ENCODE data around the gene MPLKIP. TPM values are rescaled to one million over a fixed set of nuclear protein-coding genes. Genes with fewer than 3 reads are reported as not detected.
A peak's percentile ranks its signal among the peaks of the same experiment; 100 is the strongest.
"Not testable (repeated sequence)": the region's sequence is repeated elsewhere in the genome, so short reads cannot be mapped to it uniquely, and the experiment has no call there.

MPLKIP gene
- total RNA-seq, 1 donor from 2014 or later: 32.0 TPM

DNA sequence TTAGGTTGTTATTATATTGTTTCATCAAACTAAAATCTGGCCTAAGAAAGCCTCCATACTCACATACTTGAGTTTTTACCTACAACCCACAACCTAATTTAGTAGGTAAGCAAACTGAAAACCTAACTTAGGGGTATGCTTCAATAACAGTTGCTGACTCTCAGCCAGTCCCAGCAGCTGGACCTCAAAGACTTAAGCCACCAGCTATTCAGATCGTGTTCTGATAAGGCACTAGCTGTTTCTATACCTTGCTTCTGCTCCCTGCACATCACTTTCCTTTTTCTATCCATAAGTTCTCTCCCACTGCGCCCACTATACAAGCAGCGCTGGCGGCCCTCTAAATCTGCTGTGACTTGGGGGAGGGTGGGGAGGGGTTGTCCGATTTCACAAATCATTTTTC is 42.6 kb upstream of the MPLKIP start:
- no peak overlapping the region for H2AFZ ChIP-seq (ENCODE audit: low read depth, low read length)
- no peak for TF ChIP-seq EZH2 (IDR thresholded peaks at IDR 0.05; ENCODE audit: insufficient read depth, low read length)
- TF ChIP-seq, protein P1, sequence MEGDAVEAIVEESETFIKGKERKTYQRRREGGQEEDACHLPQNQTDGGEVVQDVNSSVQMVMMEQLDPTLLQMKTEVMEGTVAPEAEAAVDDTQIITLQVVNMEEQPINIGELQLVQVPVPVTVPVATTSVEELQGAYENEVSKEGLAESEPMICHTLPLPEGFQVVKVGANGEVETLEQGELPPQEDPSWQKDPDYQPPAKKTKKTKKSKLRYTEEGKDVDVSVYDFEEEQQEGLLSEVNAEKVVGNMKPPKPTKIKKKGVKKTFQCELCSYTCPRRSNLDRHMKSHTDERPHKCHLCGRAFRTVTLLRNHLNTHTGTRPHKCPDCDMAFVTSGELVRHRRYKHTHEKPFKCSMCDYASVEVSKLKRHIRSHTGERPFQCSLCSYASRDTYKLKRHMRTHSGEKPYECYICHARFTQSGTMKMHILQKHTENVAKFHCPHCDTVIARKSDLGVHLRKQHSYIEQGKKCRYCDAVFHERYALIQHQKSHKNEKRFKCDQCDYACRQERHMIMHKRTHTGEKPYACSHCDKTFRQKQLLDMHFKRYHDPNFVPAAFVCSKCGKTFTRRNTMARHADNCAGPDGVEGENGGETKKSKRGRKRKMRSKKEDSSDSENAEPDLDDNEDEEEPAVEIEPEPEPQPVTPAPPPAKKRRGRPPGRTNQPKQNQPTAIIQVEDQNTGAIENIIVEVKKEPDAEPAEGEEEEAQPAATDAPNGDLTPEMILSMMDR (IDR thresholded peaks at IDR 0.05; ENCODE audit: insufficient read depth, low read depth, low read length): no peak
- DNase-seq (ENCODE audit: low read depth): no peak
- no peaks in the 10 kb centered on the region for H3K27me3 Mint-ChIP-seq (ENCODE audit: low read depth, unreplicated experiment)
- H3K4me3 Mint-ChIP-seq (ENCODE audit: unreplicated experiment): no peak overlapping the region
- H3K9ac ChIP-seq (ENCODE audit: low read length): no peak overlapping the region
- no peak for FAIRE-seq
- no peaks in the 10 kb centered on the region for H3K36me3 Mint-ChIP-seq (ENCODE audit: low read depth, unreplicated experiment)
- no peaks in the 10 kb centered on the region for H3K79me2 ChIP-seq (ENCODE audit: insufficient read depth, low read length)
- no peak overlapping the region for H3K4me2 ChIP-seq (ENCODE audit: low read length)
- H3K9me3 Mint-ChIP-seq (ENCODE audit: unreplicated experiment): no peaks in the 10 kb centered on the region
- H3K9me3 ChIP-seq (ENCODE audit: insufficient read depth, low read depth, low read length): no peaks in the 10 kb centered on the region
- H3K4me1 ChIP-seq (ENCODE audit: insufficient read depth, low read length): peaks cover 3% of the 10 kb centered on the region
- no peaks in the 10 kb centered on the region for H4K20me1 ChIP-seq (ENCODE audit: insufficient read depth, low read length)
- no peak overlapping the region for H3K27ac Mint-ChIP-seq (ENCODE audit: unreplicated experiment)
- H3K4me3 ChIP-seq (ENCODE audit: insufficient read depth, low read depth, low read length): no peak overlapping the region
- H3K27ac ChIP-seq (ENCODE audit: low read depth, low read length): no peak overlapping the region
- H3K4me1 Mint-ChIP-seq (ENCODE audit: low read depth, unreplicated experiment): no peaks in the 10 kb centered on the region
- no peaks in the 10 kb centered on the region for H3K27me3 ChIP-seq (ENCODE audit: insufficient read depth, low read length)
- no peaks in the 10 kb centered on the region for H3K36me3 ChIP-seq (ENCODE audit: insufficient read depth, low read length)

DNA sequence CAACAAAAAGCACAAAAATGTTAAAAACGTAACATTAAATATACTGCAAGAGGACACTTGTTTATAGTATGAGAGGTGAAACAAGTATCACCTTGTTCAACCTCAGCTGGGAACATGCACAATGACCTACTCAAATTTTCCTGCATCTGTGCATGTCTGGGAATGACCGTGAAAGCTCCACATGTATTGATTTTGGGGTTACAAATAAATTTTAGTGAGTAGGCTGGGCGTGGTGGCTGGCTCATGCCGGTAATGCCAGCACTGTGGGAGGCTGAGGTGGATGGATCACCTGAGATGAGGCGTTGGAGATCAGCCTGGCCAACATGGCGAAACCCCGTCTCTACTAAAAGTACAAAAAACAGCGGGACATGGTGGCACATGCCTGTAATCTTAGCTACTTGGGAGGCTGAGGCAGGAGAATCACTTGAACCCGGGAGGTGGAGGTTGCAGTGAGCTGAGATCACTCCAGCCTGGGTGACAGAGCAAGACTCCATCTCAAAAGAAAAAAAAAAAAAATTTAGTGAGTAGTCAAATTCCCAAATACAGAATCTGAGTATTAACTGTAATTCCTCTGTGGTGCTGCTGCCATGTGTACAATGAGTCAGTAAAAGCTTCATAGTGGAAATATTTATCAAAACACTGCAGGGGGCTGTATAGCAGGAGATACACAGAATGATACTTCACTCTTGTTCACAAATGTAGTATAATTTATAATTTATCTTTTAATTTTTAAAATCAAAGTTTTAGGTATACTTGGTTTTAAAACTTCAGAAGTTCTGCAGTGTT is 41.5 kb upstream of the MPLKIP start:
- H3K36me3 ChIP-seq (ENCODE audit: insufficient read depth, low read length): no peaks in the 10 kb centered on the region
- no peak overlapping the region for H3K4me2 ChIP-seq (ENCODE audit: low read length)
- H3K79me2 ChIP-seq (ENCODE audit: insufficient read depth, low read length): no peaks in the 10 kb centered on the region
- H3K27ac Mint-ChIP-seq (ENCODE audit: unreplicated experiment): no peak overlapping the region
- FAIRE-seq (no peak), DNase-seq (ENCODE audit: low read depth) (peak; percentile 23)
- no peaks in the 10 kb centered on the region for H4K20me1 ChIP-seq (ENCODE audit: insufficient read depth, low read length)
- no peaks in the 10 kb centered on the region for H3K27me3 Mint-ChIP-seq (ENCODE audit: low read depth, unreplicated experiment)
- H3K4me1 Mint-ChIP-seq (ENCODE audit: low read depth, unreplicated experiment): no peaks in the 10 kb centered on the region
- peaks cover 2% of the 10 kb centered on the region for H3K36me3 Mint-ChIP-seq (ENCODE audit: low read depth, unreplicated experiment)
- no peak overlapping the region for H3K9ac ChIP-seq (ENCODE audit: low read length)
- no peak overlapping the region for H3K4me3 ChIP-seq (ENCODE audit: insufficient read depth, low read depth, low read length)
- H3K9me3 Mint-ChIP-seq (ENCODE audit: unreplicated experiment): no peaks in the 10 kb centered on the region
- peaks cover 3% of the 10 kb centered on the region for H3K4me1 ChIP-seq (ENCODE audit: insufficient read depth, low read length)
- no peak overlapping the region for H3K27ac ChIP-seq (ENCODE audit: low read depth, low read length)
- no peaks in the 10 kb centered on the region for H3K9me3 ChIP-seq (ENCODE audit: insufficient read depth, low read depth, low read length)
- TF ChIP-seq, protein P1 (IDR thresholded peaks at IDR 0.05; ENCODE audit: insufficient read depth, low read depth, low read length): no peak
- no peak for TF ChIP-seq EZH2 (IDR thresholded peaks at IDR 0.05; ENCODE audit: insufficient read depth, low read length)
- H3K4me3 Mint-ChIP-seq (ENCODE audit: unreplicated experiment): no peak overlapping the region
- no peak overlapping the region for H2AFZ ChIP-seq (ENCODE audit: low read depth, low read length)
- no peaks in the 10 kb centered on the region for H3K27me3 ChIP-seq (ENCODE audit: insufficient read depth, low read length)

DNA sequence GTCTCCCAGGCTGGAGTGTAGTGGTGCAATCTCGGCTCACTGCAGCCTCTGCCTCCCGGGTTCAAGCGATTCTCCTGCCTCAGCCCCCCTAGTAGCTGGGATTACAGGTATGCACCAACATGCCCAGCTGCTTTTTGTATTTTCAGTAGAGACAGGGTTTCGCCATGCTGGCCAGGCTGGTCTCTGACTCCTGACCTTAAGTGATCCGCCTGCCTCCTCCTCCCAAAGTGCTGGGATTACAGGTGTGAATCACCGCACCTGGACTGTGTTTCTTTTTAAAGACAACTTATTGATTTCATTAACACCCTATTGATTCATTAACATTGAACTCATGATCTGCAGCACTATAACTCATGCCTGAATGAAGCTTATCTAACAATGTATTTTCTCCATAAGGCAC is 40.8 kb upstream of the MPLKIP start:
- H3K9me3 Mint-ChIP-seq (ENCODE audit: unreplicated experiment); H3K27me3 Mint-ChIP-seq (ENCODE audit: low read depth, unreplicated experiment); H3K36me3 ChIP-seq (ENCODE audit: insufficient read depth, low read length); H3K4me2 ChIP-seq (ENCODE audit: low read length); H3K9me3 ChIP-seq (ENCODE audit: insufficient read depth, low read depth, low read length); H3K4me3 Mint-ChIP-seq (ENCODE audit: unreplicated experiment); H3K79me2 ChIP-seq (ENCODE audit: insufficient read depth, low read length); H3K9ac ChIP-seq (ENCODE audit: low read length); H2AFZ ChIP-seq (ENCODE audit: low read depth, low read length); H3K4me3 ChIP-seq (ENCODE audit: insufficient read depth, low read depth, low read length); FAIRE-seq; H3K4me1 ChIP-seq (ENCODE audit: insufficient read depth, low read length); H3K27ac Mint-ChIP-seq (ENCODE audit: unreplicated experiment); H3K36me3 Mint-ChIP-seq (ENCODE audit: low read depth, unreplicated experiment); H3K4me1 Mint-ChIP-seq (ENCODE audit: low read depth, unreplicated experiment); DNase-seq (ENCODE audit: low read depth); H4K20me1 ChIP-seq (ENCODE audit: insufficient read depth, low read length); H3K27me3 ChIP-seq (ENCODE audit: insufficient read depth, low read length); H3K27ac ChIP-seq (ENCODE audit: low read depth, low read length): not testable (repeated sequence)

DNA sequence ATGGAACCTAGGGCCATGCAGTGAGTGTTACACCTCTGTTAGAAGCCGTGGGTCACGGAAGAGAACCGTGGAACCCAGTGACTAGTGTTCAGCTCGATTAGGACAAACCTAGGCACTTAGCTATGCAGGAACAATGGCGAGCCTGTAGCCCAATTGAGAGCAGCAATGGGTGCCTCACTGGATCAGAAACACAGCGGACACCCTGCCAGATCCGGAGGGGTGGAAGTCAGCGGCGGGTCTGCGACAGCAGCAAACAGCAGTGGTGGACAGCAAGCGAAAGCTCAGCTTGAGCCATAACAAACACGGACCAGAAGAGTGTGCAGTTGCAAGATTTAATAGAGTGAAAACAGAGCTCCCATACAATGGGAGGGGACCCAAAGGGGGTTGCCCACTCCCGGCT is 38.7 kb upstream of the MPLKIP start:
- H3K27me3 Mint-ChIP-seq (ENCODE audit: low read depth, unreplicated experiment); H3K4me2 ChIP-seq (ENCODE audit: low read length); H3K9me3 Mint-ChIP-seq (ENCODE audit: unreplicated experiment); H3K9ac ChIP-seq (ENCODE audit: low read length); H3K4me1 Mint-ChIP-seq (ENCODE audit: low read depth, unreplicated experiment); H3K9me3 ChIP-seq (ENCODE audit: insufficient read depth, low read depth, low read length); H3K4me3 Mint-ChIP-seq (ENCODE audit: unreplicated experiment); H3K27ac Mint-ChIP-seq (ENCODE audit: unreplicated experiment); H4K20me1 ChIP-seq (ENCODE audit: insufficient read depth, low read length); H3K4me3 ChIP-seq (ENCODE audit: insufficient read depth, low read depth, low read length); H3K4me1 ChIP-seq (ENCODE audit: insufficient read depth, low read length); H3K36me3 ChIP-seq (ENCODE audit: insufficient read depth, low read length); H3K27ac ChIP-seq (ENCODE audit: low read depth, low read length); H3K27me3 ChIP-seq (ENCODE audit: insufficient read depth, low read length); FAIRE-seq; H3K36me3 Mint-ChIP-seq (ENCODE audit: low read depth, unreplicated experiment); H3K79me2 ChIP-seq (ENCODE audit: insufficient read depth, low read length); DNase-seq (ENCODE audit: low read depth); H2AFZ ChIP-seq (ENCODE audit: low read depth, low read length): not testable (repeated sequence)

DNA sequence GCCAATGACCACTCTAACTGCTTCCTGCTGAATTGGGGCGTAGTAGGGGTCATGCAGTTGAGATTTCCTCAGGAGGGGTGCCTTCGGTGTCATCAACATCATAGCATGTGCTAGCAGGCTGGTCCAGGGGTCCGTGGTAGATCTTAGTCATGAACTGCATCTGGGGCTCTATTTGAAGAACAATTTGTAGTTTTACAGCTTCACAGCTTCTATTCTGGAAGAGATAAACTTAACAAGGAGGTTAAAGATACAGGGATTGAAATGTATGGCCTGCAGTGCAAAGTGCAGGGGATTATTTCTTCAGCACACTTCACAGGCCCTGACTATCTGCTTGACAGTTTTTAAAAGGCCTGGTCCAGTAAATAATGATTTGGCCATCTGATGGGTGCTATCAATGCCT is 33.8 kb upstream of the MPLKIP start:
- H3K4me1 ChIP-seq (ENCODE audit: insufficient read depth, low read length); H3K27me3 Mint-ChIP-seq (ENCODE audit: low read depth, unreplicated experiment); DNase-seq (ENCODE audit: low read depth); H3K9me3 Mint-ChIP-seq (ENCODE audit: unreplicated experiment); H3K27me3 ChIP-seq (ENCODE audit: insufficient read depth, low read length); H3K9ac ChIP-seq (ENCODE audit: low read length); H2AFZ ChIP-seq (ENCODE audit: low read depth, low read length); H3K4me3 Mint-ChIP-seq (ENCODE audit: unreplicated experiment); FAIRE-seq; H3K4me2 ChIP-seq (ENCODE audit: low read length); H3K27ac ChIP-seq (ENCODE audit: low read depth, low read length); H3K79me2 ChIP-seq (ENCODE audit: insufficient read depth, low read length); H3K9me3 ChIP-seq (ENCODE audit: insufficient read depth, low read depth, low read length); H3K27ac Mint-ChIP-seq (ENCODE audit: unreplicated experiment); H3K36me3 ChIP-seq (ENCODE audit: insufficient read depth, low read length); H3K36me3 Mint-ChIP-seq (ENCODE audit: low read depth, unreplicated experiment); H4K20me1 ChIP-seq (ENCODE audit: insufficient read depth, low read length); H3K4me1 Mint-ChIP-seq (ENCODE audit: low read depth, unreplicated experiment); H3K4me3 ChIP-seq (ENCODE audit: insufficient read depth, low read depth, low read length): not testable (repeated sequence)
